HepG2 (cell line): ENCODE data around the gene PPIP5K1.

Experiments used
- ATF2 ChIP-seq: sonication (generic); formaldehyde crosslinking; IDR thresholded peaks from 2 replicates; pipeline ENCODE4 v1.4.0; 2020; ENCODE audit warnings: missing genetic modification reagents
- CTCF ChIP-seq: sonication (generic); formaldehyde crosslinking; IDR thresholded peaks from 2 replicates; pipeline ENCODE4 v1.5.0; 2020; ENCODE audit warnings: mild to moderate bottlenecking, missing genetic modification reagents, moderate library complexity
- ETV6 ChIP-seq: sonication (generic); formaldehyde crosslinking; conservative IDR thresholded peaks from 2 replicates; pipeline ENCODE4 v1.4.0; 2020; ENCODE audit warnings: missing genetic modification reagents
- EZH2 ChIP-seq: conservative IDR thresholded peaks from 2 replicates; pipeline ENCODE4 v1.6.1; 2012; ENCODE audit warnings: mild to moderate bottlenecking, low read depth, low read length, moderate library complexity
- MEF2D ChIP-seq: sonication (generic); formaldehyde crosslinking; IDR thresholded peaks from 2 replicates; pipeline ENCODE4 v1.5.1; 2020; ENCODE audit warnings: mild to moderate bottlenecking, missing genetic modification reagents
- NONO ChIP-seq, 2 experiments: fragments of 450-650 bp in 1 of 2; sonication (generic) in 1 of 2; formaldehyde crosslinking in 1 of 2; IDR thresholded peaks in 1 of 2; conservative IDR thresholded peaks in 1 of 2; 2 replicates each; pipeline versions ENCODE4 v1.6.1 to v1.8.0; 2017 to 2022; ENCODE audit warnings: mild to moderate bottlenecking in 1 of 2, missing genetic modification reagents in 1 of 2, moderate library complexity in 1 of 2
- POLR2A ChIP-seq, 2 experiments: IDR thresholded peaks; 2 replicates each; pipeline ENCODE4 v1.6.1; 2011; ENCODE audit warnings: low read depth in 2 of 2, low read length in 2 of 2, mild to moderate bottlenecking in 1 of 2, moderate library complexity in 1 of 2; ENCODE audit not compliant: insufficient read depth in 1 of 2
- REST ChIP-seq, 2 experiments: IDR thresholded peaks; 2 replicates each; pipeline ENCODE4 v1.6.1; 2011 to 2012; ENCODE audit warnings: low read length in 2 of 2, borderline replicate concordance in 1 of 2, low read depth in 1 of 2, mild to moderate bottlenecking in 1 of 2, moderate library complexity in 1 of 2
- SNRNP70 ChIP-seq: fragments of 200-400 bp; formaldehyde crosslinking; IDR thresholded peaks from 2 replicates; pipeline ENCODE4 v1.6.1; 2017; ENCODE audit warnings: mild to moderate bottlenecking, low read depth, low read length, moderate library complexity
- ZNF234 ChIP-seq: sonication (generic); formaldehyde crosslinking; conservative IDR thresholded peaks from 2 replicates; pipeline ENCODE4 v1.5.1; 2020; ENCODE audit warnings: mild to moderate bottlenecking, missing genetic modification reagents
- ZNF558 ChIP-seq: sonication (generic); formaldehyde crosslinking; IDR thresholded peaks from 2 replicates; pipeline ENCODE4 v1.9.0; 2022; ENCODE audit warnings: mild to moderate bottlenecking, missing genetic modification reagents, borderline replicate concordance
- ZNF644 ChIP-seq: IDR thresholded peaks from 2 replicates; pipeline ENCODE4 v1.6.1; 2016; ENCODE audit warnings: low read depth

- no peak for TF ChIP-seq REST (IDR thresholded peaks at IDR 0.05; ENCODE audit: borderline replicate concordance in 1 of 2, low read depth in 1 of 2, low read length in 2 of 2)
- TF ChIP-seq SNRNP70: no peak
- no peak for TF ChIP-seq MEF2D
- no peak for TF ChIP-seq POLR2A (IDR thresholded peaks at IDR 0.05; ENCODE audit: insufficient read depth in 1 of 2, low read depth in 2 of 2, low read length in 2 of 2)
- no peak for TF ChIP-seq EZH2
- no peak for TF ChIP-seq ZNF644 (CRISPR knock-in tag)
- no peak for TF ChIP-seq ZNF234 (CRISPR knock-in tag)
- TF ChIP-seq CTCF (CRISPR knock-in tag): no peak
- TF ChIP-seq ETV6 (CRISPR knock-in tag): no peak
- TF ChIP-seq NONO (IDR thresholded peaks at IDR 0.05): no peak
- no peak for TF ChIP-seq NONO (CRISPR knock-in tag; conservative IDR thresholded peaks at IDR 0.05)
- no peak for TF ChIP-seq ZNF558 (CRISPR knock-in tag)
- TF ChIP-seq ATF2 (CRISPR knock-in tag): no peak
These were observed 84.3 kb downstream of the PPIP5K1 start for GRCh38 chr15:43505738-43506137.
